AG09309 (cell line): ENCODE measurements around the gene ZNF343.
A peak's percentile ranks its signal among the peaks of the same experiment; 100 is the strongest.
"Not testable (repeated sequence)": the region's sequence is repeated elsewhere in the genome, so short reads cannot be mapped to it uniquely, and the experiment has no call there.

Experiments used
- DNase-seq: peaks from one replicate; pipeline ENCODE4 v3.0.0-alpha.2; 2010; ENCODE audit warnings: low read depth
- H3K4me3 ChIP-seq: 2 replicates; pipeline ENCODE4 v1.5.1; 2011; ENCODE audit warnings: mild to moderate bottlenecking, low read depth, low read length, moderate library complexity; ENCODE audit not compliant: control insufficient read depth
- CTCF ChIP-seq: IDR thresholded peaks from 2 replicates; pipeline ENCODE4 v1.5.1; 2011; ENCODE audit warnings: mild to moderate bottlenecking, low read depth, low read length, inconsistent platforms; ENCODE audit not compliant: insufficient read depth, control insufficient read depth; ENCODE audit errors: missing control alignments

Gene ZNF343

GRCh38 chr20:2528671-2529271, 20.1 kb upstream of the ZNF343 start:
- TF ChIP-seq CTCF = no peak
- H3K4me3 ChIP-seq = no peak overlapping the region
- DNase-seq = no peak

- DNase-seq = no peak
- H3K4me3 ChIP-seq = no peak overlapping the region
- TF ChIP-seq CTCF = no peak
Observed at GRCh38 chr20:2527762-2528161, 19.0 kb upstream of the ZNF343 start.

- not testable (repeated sequence) for DNase-seq, H3K4me3 ChIP-seq
Observed at GRCh38 chr20:2526218-2526583, 17.5 kb upstream of the ZNF343 start.

- no peak for DNase-seq
- no peak for TF ChIP-seq CTCF
- peak overlapping the region; percentile 79 for H3K4me3 ChIP-seq
Observed at GRCh38 chr20:2524709-2525506, 16.2 kb upstream of the ZNF343 start.

GRCh38 chr20:2523919-2524708, 15.4 kb upstream of the ZNF343 start:
- peak; percentile 97 for TF ChIP-seq CTCF
- no peak for DNase-seq
- H3K4me3 ChIP-seq = peak overlapping the region; percentile 79

- not testable (repeated sequence) for DNase-seq, H3K4me3 ChIP-seq
Observed at GRCh38 chr20:2522826-2523429, 14.2 kb upstream of the ZNF343 start.

GRCh38 chr20:2521369-2522305, 12.9 kb upstream of the ZNF343 start:
- no peak for DNase-seq
- H3K4me3 ChIP-seq = no peak overlapping the region
- TF ChIP-seq CTCF = peak; percentile 94
